ENCODE data around the gene FUNDC2. TPM values are rescaled to one million over a fixed set of nuclear protein-coding genes. Genes with fewer than 3 reads are reported as not detected.

FUNDC2 gene
- total RNA-seq, 1 experiment from 2014 or later: 102 TPM

DNA sequence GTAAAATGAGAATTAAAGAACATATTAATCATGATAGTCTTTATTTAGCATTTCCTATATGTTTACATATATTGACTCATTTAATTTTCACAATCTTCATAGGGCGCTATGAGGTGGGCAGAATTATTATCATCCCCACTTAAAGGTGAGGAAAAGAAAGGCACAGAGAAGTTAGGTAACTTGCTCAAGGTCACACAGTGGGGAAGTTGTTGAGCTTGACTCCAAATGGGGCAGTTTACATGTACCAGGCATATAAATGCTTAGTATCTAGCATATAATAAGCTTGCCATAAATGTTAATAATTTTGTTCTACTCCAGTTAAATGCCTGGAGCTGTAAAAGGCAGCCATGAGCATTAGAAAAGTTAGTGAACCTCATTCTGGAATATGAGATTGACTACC, 42.8 kb downstream of the FUNDC2 start:
- no peak for DNase-seq (ENCODE audit: low spot score)

DNA sequence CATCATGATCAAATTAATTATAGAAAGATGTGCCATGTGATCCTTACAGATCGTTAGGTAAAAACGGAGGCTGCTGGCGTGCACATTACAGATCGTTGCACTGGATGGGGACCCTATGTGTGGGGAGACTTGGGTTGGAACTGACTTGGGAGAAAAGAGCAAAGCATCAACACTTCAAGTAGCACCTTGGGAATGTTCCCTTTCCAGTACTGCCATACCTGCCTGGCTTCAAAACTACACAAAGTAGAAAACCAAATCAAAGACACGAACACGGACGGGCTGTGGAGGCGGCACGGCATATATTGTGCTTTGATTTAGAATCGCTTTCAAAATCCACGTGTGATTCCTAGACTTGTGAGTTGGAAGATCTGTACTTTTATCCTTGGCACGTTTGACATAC, 43.4 kb downstream of the FUNDC2 start:
- peak; percentile 6 for DNase-seq (ENCODE audit: low spot score)

GRCh38 chrX:155070663-155070974, 44.0 kb downstream of the FUNDC2 start:
- peak; percentile 3 for DNase-seq (ENCODE audit: low spot score)

DNA sequence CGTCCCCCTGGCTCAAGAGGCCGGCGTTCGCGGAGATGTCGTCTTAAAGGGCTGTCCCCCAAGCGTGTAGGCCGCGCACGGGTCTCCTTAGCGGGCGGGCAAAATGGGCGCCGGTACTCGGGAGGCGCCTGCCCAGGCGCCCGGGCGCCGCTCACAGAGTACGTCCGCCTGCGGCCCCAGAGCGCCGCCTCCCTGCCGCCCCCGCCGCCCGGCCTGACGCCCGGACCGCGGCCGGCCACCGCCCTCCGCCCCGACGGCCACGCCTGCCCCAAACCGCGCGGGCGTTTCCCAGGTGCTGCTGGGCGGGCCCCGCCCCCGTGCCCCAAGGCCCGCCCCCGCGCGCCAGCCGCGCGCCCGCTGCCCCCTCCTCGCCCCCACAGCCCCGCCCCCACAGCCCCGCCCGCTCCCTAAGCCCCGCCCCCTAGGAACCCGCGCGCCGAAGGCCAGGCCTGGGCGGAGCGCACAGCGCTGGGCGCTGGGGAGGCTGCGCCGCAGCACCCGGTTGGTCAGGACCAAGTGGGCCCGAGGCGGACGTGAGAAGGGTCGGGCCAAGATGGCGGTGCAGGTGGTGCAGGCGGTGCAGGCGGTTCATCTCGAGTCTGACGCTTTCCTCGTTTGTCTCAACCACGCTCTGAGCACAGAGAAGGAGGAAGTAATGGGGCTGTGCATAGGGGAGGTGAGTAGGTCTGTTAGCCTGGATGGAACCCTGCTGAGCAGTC, 44.5 kb downstream of the FUNDC2 start, which contains the start of the genes BRCC3, CMC4 and MTCP1:
BRCC3 (plus strand) TSS at position 534 of the 719 bp plus-strand sequence; CDS start at position 554, 20 bp downstream.
CMC4 (minus strand) TSS at position 162 of the 719 bp plus-strand sequence. CDS start 7,113 bp downstream, outside the sequence.
MTCP1 (minus strand) TSS at position 162 of the 719 bp plus-strand sequence. CDS start 5,126 bp downstream, outside the sequence.
- DNase-seq (ENCODE audit: low spot score): peak; percentile 71

- DNase-seq (ENCODE audit: low spot score): peak; percentile 3
These were observed 45.1 kb downstream of the FUNDC2 start for GRCh38 chrX:155071694-155072280.

DNA sequence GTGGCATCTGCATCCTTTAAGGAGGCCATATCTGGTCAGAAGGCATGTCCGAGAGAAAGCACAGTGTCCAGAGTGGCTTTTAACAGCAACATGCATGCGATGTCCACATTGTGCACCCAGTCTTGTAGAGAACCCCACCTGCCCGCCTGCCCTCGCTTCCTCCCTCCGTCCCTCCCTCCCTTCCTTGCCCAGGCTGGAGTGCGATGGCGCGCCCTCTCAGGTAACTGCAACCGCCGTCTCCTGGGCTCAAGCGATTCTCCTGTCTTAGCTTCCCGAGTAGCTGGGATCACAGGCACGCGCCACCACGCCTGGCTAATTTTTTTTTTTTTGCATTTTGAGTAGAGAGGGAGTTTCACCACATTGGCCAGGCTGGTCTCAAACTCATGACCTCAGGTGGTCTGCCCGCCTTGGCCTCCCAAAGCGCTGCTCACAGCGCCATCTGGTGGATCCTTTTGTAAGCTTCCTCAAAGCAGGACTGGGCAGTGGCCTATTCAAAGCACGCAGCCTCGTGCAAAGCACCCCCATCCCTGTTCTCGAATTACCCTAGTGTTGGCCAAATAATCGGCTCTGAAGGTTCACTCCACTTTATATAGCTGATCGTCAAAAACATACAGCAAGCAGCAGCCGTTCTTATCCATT, 59.7 kb downstream of the FUNDC2 start:
- peak; percentile 42 for DNase-seq (ENCODE audit: low spot score)

DNA sequence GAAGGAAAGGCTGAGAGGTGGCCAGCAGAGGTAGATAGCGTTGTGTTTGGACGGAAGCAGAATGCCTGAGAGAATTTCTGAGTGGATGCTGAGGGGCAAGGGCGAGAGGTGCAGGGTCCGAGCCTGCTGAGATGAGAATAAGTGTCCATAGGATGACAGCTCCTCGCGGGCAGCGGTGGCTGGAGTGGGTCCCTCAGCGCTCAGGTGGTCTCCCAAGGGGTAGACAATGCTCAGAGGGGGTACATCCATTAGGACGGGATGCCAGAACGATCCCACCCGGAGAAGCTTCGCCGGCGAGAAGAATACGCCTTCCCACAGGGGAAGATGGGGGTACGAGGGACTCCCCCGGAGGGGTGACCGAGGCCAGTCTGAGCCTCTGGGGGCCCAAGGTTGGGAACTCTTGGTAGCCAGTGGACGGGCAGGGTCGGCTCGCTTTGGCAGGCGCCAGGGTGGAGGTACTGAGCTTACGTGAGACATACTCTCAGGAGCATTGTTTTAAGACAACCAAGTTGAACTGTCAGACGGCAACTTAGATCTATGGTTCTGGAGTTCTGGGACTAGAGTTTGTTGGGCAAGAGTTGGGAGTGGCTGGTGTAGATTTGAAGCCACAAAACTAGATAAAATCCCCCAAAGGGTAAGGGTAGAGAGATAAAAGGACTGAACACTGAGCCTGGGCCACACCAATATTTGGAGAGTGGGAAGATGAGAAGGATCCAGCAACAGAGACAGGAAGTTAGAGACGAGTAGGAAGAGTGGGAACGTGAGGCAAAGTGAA, 60.5 kb downstream of the FUNDC2 start:
- no peak for DNase-seq (ENCODE audit: low spot score)

DNA sequence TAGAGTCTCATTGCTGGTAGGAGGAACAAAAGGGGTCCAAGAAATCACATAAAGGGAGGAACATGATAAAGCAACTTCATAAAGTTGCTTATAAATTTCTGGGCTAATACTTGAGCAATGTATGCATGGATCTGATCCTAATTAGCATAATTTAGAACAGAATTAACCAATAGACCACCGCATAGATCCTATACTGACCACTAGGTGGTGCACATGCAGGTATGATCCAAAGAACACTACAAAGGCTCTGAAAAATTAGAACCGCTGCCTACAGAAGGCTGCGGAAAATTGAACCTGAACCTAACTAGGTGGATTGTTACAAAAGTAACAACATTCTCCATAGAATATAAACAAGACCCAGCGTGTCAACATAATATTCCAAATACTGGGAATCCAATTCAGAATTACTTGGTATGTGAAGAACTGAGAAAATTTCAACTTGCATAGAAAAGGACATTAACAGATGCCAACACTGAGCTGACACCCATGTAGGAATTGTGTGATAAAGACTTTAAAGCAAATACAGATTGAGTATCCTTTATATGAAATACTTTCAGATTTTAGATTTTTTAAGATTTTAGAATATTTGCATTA, 67.9 kb downstream of the FUNDC2 start:
- DNase-seq (ENCODE audit: low spot score): peak; percentile 18

DNA sequence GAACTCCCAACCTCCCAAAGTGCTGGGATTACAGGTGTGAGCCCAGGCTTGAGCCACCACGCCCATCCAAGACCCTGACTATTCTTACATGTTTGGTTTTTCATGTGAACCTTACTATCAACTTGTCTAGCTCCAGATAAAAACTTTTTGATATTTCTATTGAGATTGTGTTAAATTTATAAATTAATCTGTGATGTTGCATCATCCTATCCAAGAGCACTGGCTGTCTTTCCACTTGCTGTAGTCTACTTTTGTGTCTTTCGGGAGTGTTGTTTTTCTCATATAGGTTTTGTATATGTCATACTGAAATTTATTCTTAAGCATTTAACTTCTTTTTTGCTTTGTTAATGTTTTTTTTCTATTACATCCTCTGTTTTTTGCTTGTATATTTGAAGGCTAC, 79.3 kb downstream of the FUNDC2 start:
- DNase-seq (ENCODE audit: low spot score): no peak

GRCh38 chrX:155108427-155108826, 81.8 kb downstream of the FUNDC2 start:
- DNase-seq (ENCODE audit: low spot score): no peak

Other genes with a start within 250 kb of the FUNDC2 start
- gene MPP1, start 221.4 kb upstream of the FUNDC2 start, total RNA-seq (2014; rRNA removed; shearing (Covaris generic)): 50.5 and 60.5 TPM in 2 replicates
- not detected in 2 replicates for gene SMIM9, start 192.2 kb upstream of the FUNDC2 start, total RNA-seq (2014; rRNA removed; shearing (Covaris generic))
- gene F8A1, start 140.5 kb upstream of the FUNDC2 start, total RNA-seq (2014; rRNA removed; shearing (Covaris generic)): 13.2 and 13.3 TPM in 2 replicates
- gene F8, start 4.1 kb upstream of the FUNDC2 start, total RNA-seq (2014; rRNA removed; shearing (Covaris generic)): 18.4 and 19.9 TPM in 2 replicates
- 25.6 and 38.7 TPM in 2 replicates for gene CMC4, start 44.3 kb downstream of the FUNDC2 start, total RNA-seq (2014; rRNA removed; shearing (Covaris generic))
- 3.8 and 9.3 TPM in 2 replicates for gene MTCP1, start 44.3 kb downstream of the FUNDC2 start, total RNA-seq (2014; rRNA removed; shearing (Covaris generic))
- gene BRCC3, start 44.7 kb downstream of the FUNDC2 start, total RNA-seq (2014; rRNA removed; shearing (Covaris generic)): 20.9 and 29.6 TPM in 2 replicates
- 290 and 312 TPM in 2 replicates for gene VBP1, start 189.6 kb downstream of the FUNDC2 start, total RNA-seq (2014; rRNA removed; shearing (Covaris generic))
- gene RAB39B, start 237.6 kb downstream of the FUNDC2 start, total RNA-seq (2014; rRNA removed; shearing (Covaris generic)): 4.0 and 5.5 TPM in 2 replicates